ENCODE results near the gene MXI1. TPM values are rescaled to one million over a fixed set of nuclear protein-coding genes. Genes with fewer than 3 reads are reported as not detected.

MXI1 gene
- total and polyA plus RNA-seq, 2 experiments from 2014 or later: 5.1 to 8.5 TPM

DNA sequence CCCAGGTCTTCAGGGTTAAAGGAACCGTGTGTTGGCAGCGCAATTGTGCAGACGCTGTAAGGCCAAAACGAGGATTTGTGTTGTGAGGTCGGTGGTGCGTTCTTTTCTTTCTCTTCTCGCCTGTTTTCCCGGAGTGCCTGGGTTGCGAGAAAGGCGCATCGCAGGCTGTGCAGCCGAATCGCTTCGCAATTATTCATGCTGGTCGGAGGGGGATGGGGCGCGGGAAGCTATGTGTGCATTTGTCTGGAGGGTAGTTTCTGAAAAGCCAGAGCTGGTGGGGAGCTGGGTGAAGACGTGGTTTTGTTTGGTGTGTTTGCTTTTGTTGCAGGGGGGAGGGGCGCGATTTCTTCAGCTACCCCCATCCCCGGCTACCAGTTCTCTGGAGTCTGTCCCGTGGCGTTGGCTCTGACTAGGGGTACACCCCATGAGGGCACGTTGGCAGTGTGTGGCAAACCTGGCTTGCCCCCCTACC lies 2.1 kb downstream of the MXI1 start (continued):
- TF ChIP-seq, protein P1, sequence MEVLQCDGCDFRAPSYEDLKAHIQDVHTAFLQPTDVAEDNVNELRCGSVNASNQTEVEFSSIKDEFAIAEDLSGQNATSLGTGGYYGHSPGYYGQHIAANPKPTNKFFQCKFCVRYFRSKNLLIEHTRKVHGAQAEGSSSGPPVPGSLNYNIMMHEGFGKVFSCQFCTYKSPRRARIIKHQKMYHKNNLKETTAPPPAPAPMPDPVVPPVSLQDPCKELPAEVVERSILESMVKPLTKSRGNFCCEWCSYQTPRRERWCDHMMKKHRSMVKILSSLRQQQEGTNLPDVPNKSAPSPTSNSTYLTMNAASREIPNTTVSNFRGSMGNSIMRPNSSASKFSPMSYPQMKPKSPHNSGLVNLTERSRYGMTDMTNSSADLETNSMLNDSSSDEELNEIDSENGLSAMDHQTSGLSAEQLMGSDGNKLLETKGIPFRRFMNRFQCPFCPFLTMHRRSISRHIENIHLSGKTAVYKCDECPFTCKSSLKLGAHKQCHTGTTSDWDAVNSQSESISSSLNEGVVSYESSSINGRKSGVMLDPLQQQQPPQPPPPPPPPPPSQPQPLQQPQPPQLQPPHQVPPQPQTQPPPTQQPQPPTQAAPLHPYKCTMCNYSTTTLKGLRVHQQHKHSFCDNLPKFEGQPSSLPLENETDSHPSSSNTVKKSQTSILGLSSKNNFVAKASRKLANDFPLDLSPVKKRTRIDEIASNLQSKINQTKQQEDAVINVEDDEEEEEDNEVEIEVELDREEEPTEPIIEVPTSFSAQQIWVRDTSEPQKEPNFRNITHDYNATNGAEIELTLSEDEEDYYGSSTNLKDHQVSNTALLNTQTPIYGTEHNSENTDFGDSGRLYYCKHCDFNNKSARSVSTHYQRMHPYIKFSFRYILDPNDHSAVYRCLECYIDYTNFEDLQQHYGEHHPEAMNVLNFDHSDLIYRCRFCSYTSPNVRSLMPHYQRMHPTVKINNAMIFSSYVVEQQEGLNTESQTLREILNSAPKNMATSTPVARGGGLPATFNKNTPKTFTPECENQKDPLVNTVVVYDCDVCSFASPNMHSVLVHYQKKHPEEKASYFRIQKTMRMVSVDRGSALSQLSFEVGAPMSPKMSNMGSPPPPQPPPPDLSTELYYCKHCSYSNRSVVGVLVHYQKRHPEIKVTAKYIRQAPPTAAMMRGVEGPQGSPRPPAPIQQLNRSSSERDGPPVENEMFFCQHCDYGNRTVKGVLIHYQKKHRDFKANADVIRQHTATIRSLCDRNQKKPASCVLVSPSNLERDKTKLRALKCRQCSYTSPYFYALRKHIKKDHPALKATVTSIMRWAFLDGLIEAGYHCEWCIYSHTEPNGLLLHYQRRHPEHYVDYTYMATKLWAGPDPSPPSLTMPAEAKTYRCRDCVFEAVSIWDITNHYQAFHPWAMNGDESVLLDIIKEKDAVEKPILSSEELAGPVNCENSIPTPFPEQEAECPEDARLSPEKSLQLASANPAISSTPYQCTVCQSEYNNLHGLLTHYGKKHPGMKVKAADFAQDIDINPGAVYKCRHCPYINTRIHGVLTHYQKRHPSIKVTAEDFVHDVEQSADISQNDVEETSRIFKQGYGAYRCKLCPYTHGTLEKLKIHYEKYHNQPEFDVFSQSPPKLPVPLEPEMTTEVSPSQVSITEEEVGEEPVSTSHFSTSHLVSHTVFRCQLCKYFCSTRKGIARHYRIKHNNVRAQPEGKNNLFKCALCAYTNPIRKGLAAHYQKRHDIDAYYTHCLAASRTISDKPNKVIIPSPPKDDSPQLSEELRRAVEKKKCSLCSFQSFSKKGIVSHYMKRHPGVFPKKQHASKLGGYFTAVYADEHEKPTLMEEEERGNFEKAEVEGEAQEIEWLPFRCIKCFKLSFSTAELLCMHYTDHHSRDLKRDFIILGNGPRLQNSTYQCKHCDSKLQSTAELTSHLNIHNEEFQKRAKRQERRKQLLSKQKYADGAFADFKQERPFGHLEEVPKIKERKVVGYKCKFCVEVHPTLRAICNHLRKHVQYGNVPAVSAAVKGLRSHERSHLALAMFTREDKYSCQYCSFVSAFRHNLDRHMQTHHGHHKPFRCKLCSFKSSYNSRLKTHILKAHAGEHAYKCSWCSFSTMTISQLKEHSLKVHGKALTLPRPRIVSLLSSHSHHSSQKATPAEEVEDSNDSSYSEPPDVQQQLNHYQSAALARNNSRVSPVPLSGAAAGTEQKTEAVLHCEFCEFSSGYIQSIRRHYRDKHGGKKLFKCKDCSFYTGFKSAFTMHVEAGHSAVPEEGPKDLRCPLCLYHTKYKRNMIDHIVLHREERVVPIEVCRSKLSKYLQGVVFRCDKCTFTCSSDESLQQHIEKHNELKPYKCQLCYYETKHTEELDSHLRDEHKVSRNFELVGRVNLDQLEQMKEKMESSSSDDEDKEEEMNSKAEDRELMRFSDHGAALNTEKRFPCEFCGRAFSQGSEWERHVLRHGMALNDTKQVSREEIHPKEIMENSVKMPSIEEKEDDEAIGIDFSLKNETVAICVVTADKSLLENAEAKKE (CRISPR knock-in tag; IDR thresholded peaks at IDR 0.05): no peak
- TF ChIP-seq, protein P2, sequence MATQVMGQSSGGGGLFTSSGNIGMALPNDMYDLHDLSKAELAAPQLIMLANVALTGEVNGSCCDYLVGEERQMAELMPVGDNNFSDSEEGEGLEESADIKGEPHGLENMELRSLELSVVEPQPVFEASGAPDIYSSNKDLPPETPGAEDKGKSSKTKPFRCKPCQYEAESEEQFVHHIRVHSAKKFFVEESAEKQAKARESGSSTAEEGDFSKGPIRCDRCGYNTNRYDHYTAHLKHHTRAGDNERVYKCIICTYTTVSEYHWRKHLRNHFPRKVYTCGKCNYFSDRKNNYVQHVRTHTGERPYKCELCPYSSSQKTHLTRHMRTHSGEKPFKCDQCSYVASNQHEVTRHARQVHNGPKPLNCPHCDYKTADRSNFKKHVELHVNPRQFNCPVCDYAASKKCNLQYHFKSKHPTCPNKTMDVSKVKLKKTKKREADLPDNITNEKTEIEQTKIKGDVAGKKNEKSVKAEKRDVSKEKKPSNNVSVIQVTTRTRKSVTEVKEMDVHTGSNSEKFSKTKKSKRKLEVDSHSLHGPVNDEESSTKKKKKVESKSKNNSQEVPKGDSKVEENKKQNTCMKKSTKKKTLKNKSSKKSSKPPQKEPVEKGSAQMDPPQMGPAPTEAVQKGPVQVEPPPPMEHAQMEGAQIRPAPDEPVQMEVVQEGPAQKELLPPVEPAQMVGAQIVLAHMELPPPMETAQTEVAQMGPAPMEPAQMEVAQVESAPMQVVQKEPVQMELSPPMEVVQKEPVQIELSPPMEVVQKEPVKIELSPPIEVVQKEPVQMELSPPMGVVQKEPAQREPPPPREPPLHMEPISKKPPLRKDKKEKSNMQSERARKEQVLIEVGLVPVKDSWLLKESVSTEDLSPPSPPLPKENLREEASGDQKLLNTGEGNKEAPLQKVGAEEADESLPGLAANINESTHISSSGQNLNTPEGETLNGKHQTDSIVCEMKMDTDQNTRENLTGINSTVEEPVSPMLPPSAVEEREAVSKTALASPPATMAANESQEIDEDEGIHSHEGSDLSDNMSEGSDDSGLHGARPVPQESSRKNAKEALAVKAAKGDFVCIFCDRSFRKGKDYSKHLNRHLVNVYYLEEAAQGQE (IDR thresholded peaks at IDR 0.05; ENCODE audit: unreplicated experiment): no peak

DNA sequence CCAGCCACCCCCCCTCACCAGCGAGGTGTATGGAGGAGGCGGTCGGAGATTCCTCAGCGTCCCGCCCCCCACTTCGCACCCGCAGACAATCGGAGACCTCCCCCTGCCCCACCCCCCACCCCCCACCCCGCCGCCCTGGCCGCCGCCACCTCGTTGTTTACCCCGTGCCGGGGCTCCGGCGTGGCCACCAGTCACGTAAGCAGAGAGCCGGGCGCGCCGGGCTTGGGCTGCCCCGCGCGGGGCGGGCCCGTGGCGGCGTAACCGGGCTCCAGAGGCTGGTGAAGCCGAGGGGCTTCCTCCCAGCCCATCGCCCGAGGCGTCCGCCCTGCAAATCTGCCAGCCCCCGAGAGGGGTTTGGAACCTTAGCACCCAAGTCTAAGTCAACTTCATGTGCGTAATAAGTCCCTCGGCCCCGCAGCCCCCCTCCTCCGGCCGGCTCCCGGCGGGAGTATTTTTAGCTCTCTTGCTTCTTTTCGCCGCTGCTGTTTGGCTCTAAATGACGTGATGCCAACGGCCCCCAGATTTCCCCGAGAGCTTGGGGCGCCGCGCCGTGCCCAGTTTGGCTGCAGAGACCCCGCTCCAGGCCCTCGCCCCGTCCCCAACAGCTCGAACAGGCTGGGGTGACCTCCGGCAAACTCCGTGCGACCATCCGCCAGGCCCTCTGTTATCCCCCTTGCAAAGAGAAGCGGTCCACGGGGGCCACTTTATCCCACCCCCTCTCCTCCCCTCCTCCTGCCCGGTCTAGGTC lies 2.7 kb downstream of the MXI1 start:
- H3K27ac ChIP-seq (ENCODE audit: low read depth): peak overlapping the region; percentile 79; the same call in 1 of the 2 replicates
- H3K36me3 ChIP-seq (ENCODE audit: insufficient read depth): no peaks in the 10 kb centered on the region
- 0 out of 2 replicates have a peak, but pooled peaks cover 3% of the 10 kb centered on the region for H4K20me1 ChIP-seq (replicated peaks; ENCODE audit: insufficient read depth)
- Mint-ChIP-seq H3K4me1 (peaks cover 35% of the 10 kb centered on the region), H3K36me3 (ENCODE audit: low read depth) (no peaks in the 10 kb centered on the region; the same call in 2 of the 3 replicates), H3K4me3 (peak overlapping the region; percentile 90), H3K9me3 (no peaks in the 10 kb centered on the region), H3K27me3 (ENCODE audit: insufficient read depth, low read depth, poor library complexity) (peaks cover 72% of the 10 kb centered on the region), H3K27ac (peak overlapping the region; percentile 95)
- peaks cover 30% of the 10 kb centered on the region for H3K4me1 ChIP-seq (ENCODE audit: insufficient read depth)
- ATAC-seq (peak; percentile 6), DNase-seq (ENCODE audit: low spot score) (peak; percentile 62)
- peak overlapping the region; percentile 91 for H3K4me3 ChIP-seq
- no peak for TF ChIP-seq ZNF331 (CRISPR knock-in tag; IDR thresholded peaks at IDR 0.05; ENCODE audit: low read depth)
- TF ChIP-seq EZH2 (IDR thresholded peaks at IDR 0.05; ENCODE audit: low read depth, unreplicated experiment): peak; percentile 33
- 0 out of 2 replicates have a peak, but pooled peaks cover 12% of the 10 kb centered on the region for H3F3A ChIP-seq (replicated peaks; ENCODE audit: low read depth)
- no peaks in the 10 kb centered on the region for H3K79me2 ChIP-seq (replicated peaks; ENCODE audit: insufficient read depth)
- H3K4me2 ChIP-seq: peak overlapping the region; percentile 99
- peak overlapping the region; percentile 98 for H2AFZ ChIP-seq
- H3K27me3 ChIP-seq (ENCODE audit: insufficient read depth): peaks cover 85% of the 10 kb centered on the region
- H3K9me2 ChIP-seq (ENCODE audit: insufficient read depth): no peaks in the 10 kb centered on the region

Data from GM23338 (cell line).